HG02571 (cell line): ENCODE measurements around the gene TRIM13.

Source experiments
- ATAC-seq: cut with Tn5 transposase; IDR thresholded peaks from one replicate; pipeline ENCODE4 v1.9.1; 2021; ENCODE audit warnings: mild to moderate bottlenecking, moderate library complexity; ENCODE audit not compliant: unreplicated experiment

TRIM13 gene

DNA sequence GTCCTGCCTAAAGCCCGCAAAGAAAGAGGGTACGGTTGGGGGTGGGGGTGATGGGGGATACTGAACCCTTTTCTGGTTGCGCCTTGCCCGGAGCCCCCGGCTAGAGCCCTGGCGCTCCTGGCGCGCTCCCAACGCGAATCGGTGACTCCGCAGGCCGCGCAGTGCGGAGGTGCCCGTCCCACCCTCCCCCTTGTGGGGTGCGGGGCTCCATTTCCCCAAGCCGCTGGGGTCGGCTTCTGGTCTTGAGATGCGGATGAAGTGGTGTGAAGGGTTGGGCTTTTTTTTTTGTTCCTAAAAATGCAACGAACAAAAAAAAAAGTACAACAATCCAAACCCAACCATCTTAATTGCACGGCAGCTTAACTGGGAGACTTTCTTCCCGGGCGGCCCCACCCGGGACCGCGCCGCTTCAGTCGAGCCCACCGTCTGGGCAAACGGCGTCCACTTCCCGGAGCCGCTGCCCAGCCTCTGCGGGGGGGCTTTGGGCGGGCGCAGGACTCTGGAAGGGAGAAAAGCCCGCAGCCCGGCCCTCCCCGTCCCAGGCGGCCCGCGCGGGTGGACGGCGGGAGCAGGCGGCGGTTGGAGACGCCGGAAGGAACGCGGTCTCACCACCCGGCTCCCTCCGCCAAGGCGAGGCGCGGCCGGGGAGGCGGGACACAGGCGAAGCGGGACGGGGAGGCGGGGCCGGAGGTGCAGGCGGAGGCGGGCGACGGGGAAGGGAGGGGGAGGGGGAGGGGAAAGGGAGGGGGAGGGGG, 504 bp upstream of the TRIM13 start:
- peak; percentile 45 for ATAC-seq

DNA sequence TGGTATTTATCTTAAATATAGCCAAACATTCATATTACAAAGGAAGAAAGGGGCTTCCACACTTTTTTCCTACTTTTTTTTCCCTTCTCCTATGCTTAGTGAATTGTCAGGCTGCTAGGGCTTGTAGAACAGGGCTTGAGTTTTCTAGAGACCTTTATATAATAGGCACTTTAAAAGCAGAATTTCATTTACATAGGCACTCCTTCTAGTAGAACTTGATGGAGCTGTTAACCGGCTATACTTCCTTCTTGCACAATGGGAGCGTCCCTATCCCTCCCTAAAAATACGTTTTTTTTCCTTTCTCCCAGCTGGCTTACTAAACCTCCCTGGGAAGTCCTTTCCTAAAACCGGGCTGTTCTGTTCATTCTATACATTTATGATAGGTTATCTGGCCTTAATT, 1.1 kb downstream of the TRIM13 start:
- no peak for ATAC-seq

DNA sequence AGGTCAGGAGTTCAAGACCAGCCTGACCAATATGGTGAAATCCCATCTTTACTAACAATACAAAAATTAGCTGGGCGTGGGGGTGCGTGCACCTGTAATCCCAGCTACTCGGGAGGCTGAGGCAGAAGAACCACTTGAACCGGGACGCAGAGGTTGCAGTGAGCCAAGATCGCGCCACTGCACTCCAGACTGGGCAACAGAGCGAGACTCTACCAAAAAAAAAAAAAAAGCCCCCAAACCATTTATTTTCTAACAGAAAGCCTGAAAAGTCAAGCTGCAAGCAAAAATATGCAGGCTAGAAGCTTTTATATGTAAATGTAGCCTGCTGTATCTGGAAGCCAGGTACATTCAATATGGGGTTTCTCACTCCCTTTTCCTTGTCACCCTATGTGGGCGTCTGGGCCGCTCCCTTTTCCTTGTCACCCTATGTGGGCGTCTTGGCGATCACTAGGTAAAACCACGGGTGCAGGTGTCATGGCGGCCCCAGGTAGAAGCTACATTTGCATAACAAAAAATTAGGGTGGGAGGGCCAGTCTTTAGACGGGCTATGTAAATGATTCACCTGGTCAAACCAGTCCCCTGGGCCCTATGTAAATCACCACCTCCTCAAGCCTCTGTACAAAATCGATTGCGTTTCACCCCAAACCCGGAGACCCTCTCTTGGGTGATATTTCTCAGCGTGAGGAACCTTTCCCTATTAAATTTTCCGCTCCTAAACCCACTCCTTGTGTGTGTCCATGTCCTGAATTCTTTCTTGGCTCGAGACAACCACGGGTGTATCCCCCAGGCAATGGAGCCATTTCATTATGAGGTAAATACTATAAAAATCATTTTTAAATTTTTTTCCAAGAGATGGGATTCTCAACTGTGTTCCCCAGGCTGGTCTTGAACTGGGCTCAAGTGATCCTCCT, 2.1 kb downstream of the TRIM13 start:
- ATAC-seq, result no peak

DNA sequence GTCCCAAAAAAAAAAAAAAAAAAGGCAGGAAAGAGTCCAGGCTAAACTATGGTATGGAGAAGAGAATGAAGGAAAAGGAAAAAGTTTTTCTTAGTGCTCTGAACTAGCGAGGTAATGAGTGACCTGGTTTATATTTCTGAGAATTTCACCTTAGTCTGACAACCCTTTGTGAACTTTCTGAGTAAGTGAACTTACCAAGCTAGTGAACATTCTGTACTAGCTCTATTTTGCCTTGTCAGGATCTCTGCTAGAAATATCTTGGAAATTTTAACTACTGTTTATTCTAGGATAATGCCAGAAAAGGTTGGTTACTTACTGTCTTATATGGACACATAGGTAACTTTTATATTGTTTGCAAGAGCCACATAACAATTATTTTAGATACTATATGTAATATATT, 4.4 kb downstream of the TRIM13 start:
- ATAC-seq, result no peak

DNA sequence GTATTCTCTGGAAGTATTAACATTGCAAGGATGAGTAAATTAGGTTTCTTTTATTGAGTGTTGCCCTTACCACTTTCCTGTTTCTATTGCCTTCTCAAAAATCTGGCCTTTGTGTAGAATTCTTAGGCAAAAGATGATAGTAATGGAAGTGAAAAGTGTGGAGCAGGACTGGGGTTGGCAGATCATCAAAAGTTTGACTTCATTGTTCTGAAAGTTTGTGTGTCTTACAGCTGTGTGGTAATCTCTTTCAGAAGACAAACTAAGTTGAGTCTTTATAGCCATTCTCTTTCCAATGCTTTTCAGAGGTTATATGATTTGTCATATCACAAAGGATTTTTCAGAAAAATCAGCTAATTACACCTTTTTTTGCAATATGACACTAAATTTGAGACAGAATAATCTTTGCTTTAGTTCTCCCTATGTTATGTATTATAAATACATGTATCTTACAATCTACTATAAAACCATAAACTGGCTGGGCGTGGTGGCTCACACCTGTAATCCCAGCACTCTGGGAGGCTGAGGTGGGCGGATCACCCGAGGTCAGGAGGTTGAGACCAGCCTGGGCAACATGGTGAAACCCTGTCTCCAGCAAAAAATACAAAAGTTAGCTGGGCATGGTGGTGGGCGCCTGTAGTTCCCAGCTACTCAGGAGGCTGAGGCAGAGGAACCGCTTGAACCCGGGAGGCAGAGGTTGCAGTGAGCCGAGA, 9.7 kb downstream of the TRIM13 start:
- ATAC-seq, result no peak

DNA sequence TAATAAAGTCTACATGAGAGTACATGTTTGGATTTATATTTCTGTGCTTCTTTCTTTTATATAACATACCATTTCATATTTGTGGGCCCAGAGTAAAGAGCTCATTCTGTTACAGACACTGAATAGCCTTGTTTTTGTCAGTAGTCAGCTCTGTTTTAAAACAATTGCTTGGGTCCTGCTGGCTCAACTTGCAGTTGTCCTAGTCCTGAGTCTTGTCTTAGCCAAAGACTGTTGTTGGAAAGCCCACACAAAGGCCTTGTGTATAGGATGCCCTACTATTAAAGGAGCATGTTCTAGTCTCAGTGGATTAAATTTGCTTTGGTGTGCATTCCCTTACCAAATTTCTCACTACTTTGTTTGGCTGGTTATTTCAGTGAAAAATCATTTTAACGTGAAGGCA, 14.6 kb downstream of the TRIM13 start:
- ATAC-seq, result no peak

DNA sequence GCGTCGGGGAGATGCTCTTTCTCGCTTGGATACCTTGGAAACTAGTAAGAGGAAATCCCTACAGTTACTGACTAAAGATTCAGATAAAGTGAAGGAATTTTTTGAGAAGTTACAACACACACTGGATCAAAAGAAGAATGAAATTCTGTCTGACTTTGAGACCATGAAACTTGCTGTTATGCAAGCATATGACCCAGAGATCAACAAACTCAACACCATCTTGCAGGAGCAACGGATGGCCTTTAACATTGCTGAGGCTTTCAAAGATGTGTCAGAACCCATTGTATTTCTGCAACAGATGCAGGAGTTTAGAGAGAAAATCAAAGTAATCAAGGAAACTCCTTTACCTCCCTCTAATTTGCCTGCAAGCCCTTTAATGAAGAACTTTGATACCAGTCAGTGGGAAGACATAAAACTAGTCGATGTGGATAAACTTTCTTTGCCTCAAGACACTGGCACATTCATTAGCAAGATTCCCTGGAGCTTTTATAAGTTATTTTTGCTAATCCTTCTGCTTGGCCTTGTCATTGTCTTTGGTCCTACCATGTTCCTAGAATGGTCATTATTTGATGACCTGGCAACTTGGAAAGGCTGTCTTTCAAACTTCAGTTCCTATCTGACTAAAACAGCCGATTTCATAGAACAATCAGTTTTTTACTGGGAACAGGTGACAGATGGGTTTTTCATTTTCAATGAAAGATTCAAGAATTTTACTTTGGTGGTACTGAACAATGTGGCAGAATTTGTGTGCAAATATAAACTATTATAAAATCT, 15.7 kb downstream of the TRIM13 start:
- no peak for ATAC-seq

DNA sequence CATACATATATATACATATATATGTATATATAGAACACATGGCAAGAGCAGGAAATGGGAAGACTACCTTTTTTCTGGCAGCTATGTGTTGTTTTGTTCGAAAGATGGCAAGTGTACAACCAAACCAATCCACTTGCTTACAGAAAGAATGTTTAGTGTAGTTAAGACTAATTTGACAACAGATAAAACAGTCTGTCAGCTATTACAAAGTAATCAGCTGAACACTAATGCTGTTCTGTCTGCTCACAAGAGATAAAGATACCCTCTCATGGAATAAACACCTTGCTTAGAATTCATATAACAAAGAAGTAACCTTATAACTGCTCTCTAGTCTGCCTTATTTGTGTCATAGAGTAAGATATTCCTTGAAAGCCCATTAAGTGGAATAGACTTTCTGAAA, 17.5 kb downstream of the TRIM13 start:
- ATAC-seq, result no peak

DNA sequence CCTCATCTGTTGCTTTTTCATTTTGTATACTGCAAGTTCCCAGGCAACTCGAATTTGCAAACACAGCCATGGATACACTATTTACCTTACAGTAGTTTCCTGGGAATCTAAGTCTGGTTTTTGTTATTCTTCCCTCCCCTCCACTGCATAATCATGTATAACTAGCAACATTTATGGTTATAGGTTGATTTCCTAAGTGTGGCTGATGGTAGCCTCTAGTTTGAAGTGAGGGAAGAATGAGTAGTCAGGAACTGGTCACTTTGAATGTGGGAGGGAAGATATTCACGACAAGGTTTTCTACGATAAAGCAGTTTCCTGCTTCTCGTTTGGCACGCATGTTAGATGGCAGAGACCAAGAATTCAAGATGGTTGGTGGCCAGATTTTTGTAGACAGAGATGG, 18.4 kb downstream of the TRIM13 start, which contains the start of gene KCNRG:
Gene KCNRG, plus strand, starts transcription at position 187 of the 400 bp plus-strand sequence. Its CDS starts 50 bp downstream, at position 237.
- no peak for ATAC-seq

DNA sequence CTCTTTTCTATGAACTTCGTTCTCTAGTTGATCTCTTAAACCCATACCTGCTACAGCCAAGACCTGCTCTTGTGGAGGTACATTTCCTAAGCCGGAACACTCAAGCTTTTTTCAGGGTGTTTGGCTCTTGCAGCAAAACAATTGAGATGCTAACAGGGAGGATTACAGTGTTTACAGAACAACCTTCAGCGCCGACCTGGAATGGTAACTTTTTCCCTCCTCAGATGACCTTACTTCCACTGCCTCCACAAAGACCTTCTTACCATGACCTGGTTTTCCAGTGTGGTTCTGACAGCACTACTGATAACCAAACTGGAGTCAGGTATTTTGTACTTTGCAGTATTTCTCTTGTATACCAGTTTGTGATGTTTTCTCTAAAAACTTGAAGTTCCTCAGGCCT, 18.9 kb downstream of the TRIM13 start:
- no peak for ATAC-seq

DNA sequence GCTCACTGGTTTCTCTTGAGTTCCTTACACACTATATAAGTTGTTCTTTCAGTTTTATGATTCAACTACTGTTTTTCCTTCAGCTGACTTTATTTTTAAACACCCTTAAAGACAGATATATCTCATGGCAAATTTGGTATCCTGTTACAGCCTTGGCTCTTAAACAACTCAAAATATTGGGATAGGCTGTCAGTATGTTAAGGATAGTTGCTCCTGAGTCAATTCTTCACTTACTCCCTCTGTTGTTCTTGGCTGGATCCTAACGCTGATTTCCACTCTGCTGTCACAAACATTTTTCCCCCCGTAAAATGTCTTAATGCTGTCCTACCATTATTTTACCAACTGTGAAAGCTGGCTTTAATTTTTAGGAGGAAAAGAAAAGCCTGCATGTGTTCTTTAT, 19.6 kb downstream of the TRIM13 start:
- no peak for ATAC-seq

DNA sequence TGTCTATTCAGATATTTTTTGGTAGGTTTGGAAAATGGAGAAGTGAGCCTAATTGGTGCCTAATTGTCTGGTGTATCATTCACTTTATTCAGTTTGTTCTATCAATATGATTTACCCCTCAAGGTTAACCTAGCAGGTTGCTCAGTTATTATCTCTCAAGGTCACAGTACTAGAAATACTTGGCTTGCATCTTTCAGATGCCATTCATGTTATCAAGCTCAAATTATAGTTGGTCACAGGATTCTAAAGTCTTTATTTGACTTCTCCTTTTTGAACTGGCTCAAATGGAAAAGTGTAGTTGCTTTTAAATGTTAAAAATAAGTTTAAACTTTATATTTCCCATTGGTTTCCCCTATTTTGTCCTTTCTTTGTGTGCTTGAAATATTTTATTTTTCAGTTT, 21.0 kb downstream of the TRIM13 start:
- no peak for ATAC-seq

DNA sequence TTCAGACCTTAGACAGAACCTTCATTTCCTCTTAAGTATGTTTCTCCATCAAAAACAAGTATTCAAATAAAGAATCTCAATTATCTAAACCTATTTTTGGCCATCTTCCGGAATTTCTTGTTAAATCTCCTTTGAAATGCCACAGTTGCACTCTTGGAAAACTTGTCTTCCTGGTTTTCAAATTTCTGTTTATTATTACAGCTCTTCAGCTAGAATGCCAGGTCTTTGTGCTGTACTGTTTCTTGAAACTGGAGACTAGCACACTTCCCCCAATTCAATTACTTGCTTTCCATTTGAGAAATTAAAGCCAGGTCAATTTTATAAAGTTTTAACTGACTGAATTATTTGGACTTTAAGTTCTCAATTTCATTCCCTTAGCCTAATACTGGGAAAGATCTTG, 28.6 kb downstream of the TRIM13 start:
- no peak for ATAC-seq

DNA sequence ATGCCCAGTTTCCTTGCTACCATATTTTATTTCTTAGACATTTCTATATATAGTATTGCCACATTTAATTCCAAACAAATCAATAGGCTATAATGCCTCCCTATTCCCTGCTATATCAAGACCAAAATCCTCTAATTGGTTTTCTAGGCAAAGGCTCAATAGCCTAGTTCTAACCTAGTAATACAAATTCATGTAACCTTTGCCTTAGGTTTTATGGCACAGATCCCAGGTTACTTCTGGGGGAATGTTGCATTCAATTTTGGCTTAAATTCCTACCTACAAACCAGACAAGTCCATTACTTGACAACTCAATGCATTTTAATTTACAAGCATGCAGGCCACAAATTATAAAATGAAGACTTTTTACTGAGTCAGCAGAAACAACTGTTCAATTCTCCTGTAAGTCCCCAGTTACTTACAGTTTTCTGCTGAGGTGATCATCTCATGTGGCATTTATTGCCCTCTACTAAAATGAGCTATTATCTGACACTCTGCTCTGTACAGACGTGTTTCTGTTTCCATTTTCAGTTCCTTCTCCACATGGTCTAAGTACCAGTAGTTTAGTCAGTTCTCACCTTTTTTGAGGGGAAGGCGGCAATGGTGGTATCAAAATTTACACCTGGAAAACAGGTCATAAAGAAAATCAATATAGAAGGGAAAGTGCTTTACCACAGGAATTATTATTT, 30.1 kb downstream of the TRIM13 start:
- peak; percentile 99 for ATAC-seq

DNA sequence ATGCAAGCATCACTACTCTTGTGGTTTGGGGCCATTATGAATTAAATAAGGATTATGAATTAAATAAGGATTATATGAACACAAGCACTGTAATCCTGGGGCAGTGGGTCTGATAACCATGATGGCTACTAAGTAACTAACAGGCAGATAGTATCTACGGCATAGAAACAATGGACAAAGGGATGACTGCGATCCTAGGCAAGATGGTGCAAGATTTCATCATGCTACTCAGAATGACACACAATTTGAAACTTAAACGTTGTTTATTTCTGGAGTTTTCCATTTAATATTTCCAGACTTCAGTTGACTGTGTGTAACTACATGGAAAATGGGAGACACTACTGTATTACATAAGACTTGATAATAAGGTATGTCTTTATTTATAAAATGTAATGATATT, 33.5 kb downstream of the TRIM13 start:
- ATAC-seq, result no peak

DNA sequence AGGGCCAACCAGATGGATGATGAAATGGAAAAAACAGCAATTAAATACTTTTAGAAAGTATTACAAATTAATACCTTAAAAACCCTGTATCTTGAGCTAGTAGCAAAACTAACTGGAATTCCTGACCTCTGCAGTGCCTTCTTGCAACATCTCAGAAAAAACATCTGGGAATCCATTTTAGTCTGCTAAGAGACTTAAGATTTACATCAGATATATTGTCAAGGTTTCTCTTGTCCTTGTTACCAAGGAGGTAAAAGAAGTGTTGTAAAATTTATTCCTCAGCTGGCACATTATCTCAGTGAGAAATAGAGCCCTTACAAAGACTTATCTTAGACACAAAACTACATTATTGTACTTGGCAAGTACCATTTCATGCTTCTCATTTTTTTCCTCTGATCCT, 36.9 kb downstream of the TRIM13 start:
- no peak for ATAC-seq

DNA sequence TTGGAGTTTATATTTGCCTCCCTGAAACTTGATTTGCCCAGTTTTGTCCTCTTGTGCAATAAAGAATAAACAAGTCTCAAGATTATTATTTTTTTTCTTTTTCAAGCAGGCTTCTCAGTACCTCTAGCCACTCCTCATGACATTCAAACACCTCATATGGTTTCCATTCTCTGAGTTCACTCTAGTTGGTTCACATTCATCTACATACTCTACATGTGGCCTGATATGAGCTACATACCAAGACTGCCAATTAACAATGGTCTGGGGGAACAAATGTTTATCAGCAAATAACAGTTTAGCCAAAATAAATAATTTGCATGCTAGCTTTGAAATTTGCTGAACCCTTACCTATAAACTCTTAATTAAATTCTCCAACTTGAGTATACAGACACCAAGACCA, 40.9 kb downstream of the TRIM13 start:
- ATAC-seq, result no peak

DNA sequence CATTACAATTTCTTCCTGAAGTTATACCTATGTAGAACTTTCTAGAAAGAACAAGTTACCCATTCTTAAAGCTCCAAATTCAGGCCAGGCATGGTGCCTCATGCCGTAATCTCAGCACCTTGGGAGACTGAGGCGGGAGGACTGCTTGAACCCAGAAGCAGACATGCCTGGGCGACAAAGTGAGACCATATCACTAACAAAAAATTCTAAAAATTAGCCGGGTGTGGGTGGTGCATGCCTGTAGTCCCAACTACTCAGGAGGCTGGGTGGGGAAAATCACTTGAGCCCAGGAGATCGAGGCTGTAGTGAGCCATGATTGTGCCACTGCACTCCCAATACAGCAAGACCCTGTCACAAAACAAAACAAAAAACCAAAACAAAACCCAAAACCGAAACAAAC, 41.4 kb downstream of the TRIM13 start:
- ATAC-seq, result no peak

DNA sequence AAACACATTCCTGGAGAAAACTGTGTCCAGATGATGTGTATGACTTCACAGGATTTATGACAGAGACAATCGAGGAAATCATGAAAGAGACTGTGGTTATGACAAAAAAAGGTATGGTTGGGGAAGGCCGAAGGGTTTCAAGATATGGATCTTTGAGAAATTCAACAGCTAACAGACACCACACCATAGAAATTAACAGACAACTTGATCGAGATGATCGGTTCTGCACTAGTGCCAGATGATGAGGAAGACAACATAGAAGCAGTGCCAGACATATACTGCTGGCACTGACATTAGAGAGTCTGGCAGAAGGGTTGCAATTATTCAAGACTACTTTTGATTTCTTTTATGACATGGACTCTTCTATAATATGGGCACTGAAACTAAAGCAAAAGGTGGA, 55.6 kb downstream of the TRIM13 start:
- no peak for ATAC-seq

DNA sequence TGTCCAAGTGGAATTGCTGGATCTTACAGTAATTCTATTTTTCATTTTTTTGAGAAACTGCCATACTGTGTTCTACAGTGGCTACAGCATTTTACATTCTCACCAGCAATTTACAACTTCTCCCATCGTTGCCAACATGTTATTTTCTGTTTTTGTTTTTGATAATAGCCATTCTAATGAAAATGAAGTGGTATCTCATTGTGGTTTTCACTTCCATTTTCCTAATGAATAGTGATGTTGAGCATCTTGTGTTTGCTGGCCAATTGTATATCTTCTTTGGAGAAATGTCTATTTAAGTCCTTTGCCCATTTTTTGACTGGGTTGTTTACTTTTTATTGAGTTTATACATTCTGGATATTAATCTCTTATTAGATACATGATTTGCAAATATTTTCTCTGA, 57.0 kb downstream of the TRIM13 start:
- ATAC-seq, result no peak
